Measurements from ENCODE around the gene MYF5. TPM values are rescaled to one million over a fixed set of nuclear protein-coding genes. Genes with fewer than 3 reads are reported as not detected.
"Not testable (repeated sequence)": the region's sequence is repeated elsewhere in the genome, so short reads cannot be mapped to it uniquely, and the experiment has no call there.

Gene MYF5
- not detected for total RNA-seq (ENCODE audit: unreplicated experiment)
- long read RNA-seq = 0 reads

GRCh38 chr12:80716696-80717469, at the start of gene MYF5:
MYF5 (plus strand) TSS chr12:80716912; CDS start chr12:80717064, 152 bp downstream.
- no peak within 1 kb of the TSS for H3K4me3 Mint-ChIP-seq (ENCODE audit: unreplicated experiment)
- H3K9me3 Mint-ChIP-seq (ENCODE audit: unreplicated experiment) = no peaks in the 10 kb centered on the region
- TF ChIP-seq CTCF (IDR thresholded peaks at IDR 0.05; ENCODE audit: unreplicated experiment) = no peak
- DNase-seq (ENCODE audit: low spot score) = no peak
- H3K36me3 Mint-ChIP-seq (ENCODE audit: low read depth, unreplicated experiment) = no peaks in the 10 kb centered on the region
- H3K27me3 Mint-ChIP-seq (ENCODE audit: unreplicated experiment) = no peaks in the 10 kb centered on the region
- no peak within 1 kb of the TSS for H3K27ac Mint-ChIP-seq (ENCODE audit: unreplicated experiment)
- H3K4me1 Mint-ChIP-seq (ENCODE audit: unreplicated experiment) = peaks cover 18% of the 10 kb centered on the region

- TF ChIP-seq CTCF (IDR thresholded peaks at IDR 0.05; ENCODE audit: unreplicated experiment) = no peak
- Mint-ChIP-seq H3K9me3 (ENCODE audit: unreplicated experiment) (no peaks in the 10 kb centered on the region), H3K36me3 (ENCODE audit: low read depth, unreplicated experiment) (no peaks in the 10 kb centered on the region), H3K27me3 (ENCODE audit: unreplicated experiment) (no peaks in the 10 kb centered on the region), H3K27ac (ENCODE audit: unreplicated experiment) (no peak overlapping the region), H3K4me3 (ENCODE audit: unreplicated experiment) (no peak overlapping the region), H3K4me1 (ENCODE audit: unreplicated experiment) (no peaks in the 10 kb centered on the region)
- DNase-seq (ENCODE audit: low spot score) = no peak
Measured at GRCh38 chr12:80670214-80670613, 46.5 kb upstream of the MYF5 start.

GRCh38 chr12:80676042-80676636, 40.6 kb upstream of the MYF5 start:
- not testable (repeated sequence) for H3K36me3 Mint-ChIP-seq (ENCODE audit: low read depth, unreplicated experiment); H3K4me1 Mint-ChIP-seq (ENCODE audit: unreplicated experiment); H3K27me3 Mint-ChIP-seq (ENCODE audit: unreplicated experiment); H3K27ac Mint-ChIP-seq (ENCODE audit: unreplicated experiment); DNase-seq (ENCODE audit: low spot score); H3K4me3 Mint-ChIP-seq (ENCODE audit: unreplicated experiment); H3K9me3 Mint-ChIP-seq (ENCODE audit: unreplicated experiment)

- Mint-ChIP-seq H3K4me1 (ENCODE audit: unreplicated experiment) (no peaks in the 10 kb centered on the region), H3K27ac (ENCODE audit: unreplicated experiment) (no peak overlapping the region), H3K9me3 (ENCODE audit: unreplicated experiment) (no peaks in the 10 kb centered on the region), H3K4me3 (ENCODE audit: unreplicated experiment) (no peak overlapping the region), H3K36me3 (ENCODE audit: low read depth, unreplicated experiment) (no peaks in the 10 kb centered on the region), H3K27me3 (ENCODE audit: unreplicated experiment) (no peaks in the 10 kb centered on the region)
- TF ChIP-seq CTCF (IDR thresholded peaks at IDR 0.05; ENCODE audit: unreplicated experiment) = no peak
- DNase-seq (ENCODE audit: low spot score) = no peak
Measured at GRCh38 chr12:80676856-80677255, 39.9 kb upstream of the MYF5 start.

GRCh38 chr12:80677994-80678393, 38.7 kb upstream of the MYF5 start:
- DNase-seq (ENCODE audit: low spot score) = no peak
- H3K4me1 Mint-ChIP-seq (ENCODE audit: unreplicated experiment) = no peaks in the 10 kb centered on the region
- no peaks in the 10 kb centered on the region for H3K36me3 Mint-ChIP-seq (ENCODE audit: low read depth, unreplicated experiment)
- H3K4me3 Mint-ChIP-seq (ENCODE audit: unreplicated experiment) = no peak overlapping the region
- no peaks in the 10 kb centered on the region for H3K9me3 Mint-ChIP-seq (ENCODE audit: unreplicated experiment)
- no peak for TF ChIP-seq CTCF (IDR thresholded peaks at IDR 0.05; ENCODE audit: unreplicated experiment)
- H3K27ac Mint-ChIP-seq (ENCODE audit: unreplicated experiment) = no peak overlapping the region
- no peaks in the 10 kb centered on the region for H3K27me3 Mint-ChIP-seq (ENCODE audit: unreplicated experiment)
